ENCODE results near the gene CTNNA3. TPM values are rescaled to one million over a fixed set of nuclear protein-coding genes. Genes with fewer than 3 reads are reported as not detected.

Gene CTNNA3
- total RNA-seq, 1 donor from 2014 or later = not detected

DNA sequence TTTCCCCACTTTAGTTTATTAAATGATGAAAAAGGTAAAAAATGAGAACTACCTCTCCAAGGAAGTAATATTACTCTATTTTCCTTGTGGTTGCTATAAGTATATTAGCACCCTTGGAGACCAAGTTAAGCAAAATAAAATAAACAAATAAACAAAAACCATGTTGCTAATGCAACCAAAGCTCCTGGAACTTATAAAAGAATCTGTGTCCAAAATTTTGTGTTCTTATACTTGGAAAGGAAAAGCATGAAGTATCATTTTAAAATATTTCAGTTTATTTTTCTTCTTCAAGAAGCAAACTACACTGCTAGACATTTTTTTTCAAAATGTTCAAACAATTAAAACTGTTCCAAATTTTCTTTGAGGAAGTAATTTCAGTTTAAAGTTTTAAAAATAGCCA lies 1212.0 kb downstream of the CTNNA3 start:
- H3K27me3 ChIP-seq (ENCODE audit: control insufficient read depth, insufficient read depth, low read length) = no peaks in the 10 kb centered on the region
- no peaks in the 10 kb centered on the region for H3K36me3 ChIP-seq (ENCODE audit: control insufficient read depth, insufficient read depth, low read length)
- FAIRE-seq (no peak), DNase-seq (ENCODE audit: low read depth) (no peak)
- no peak overlapping the region for H3K4me3 ChIP-seq (ENCODE audit: low read depth, low read length)
- TF ChIP-seq, protein P1, sequence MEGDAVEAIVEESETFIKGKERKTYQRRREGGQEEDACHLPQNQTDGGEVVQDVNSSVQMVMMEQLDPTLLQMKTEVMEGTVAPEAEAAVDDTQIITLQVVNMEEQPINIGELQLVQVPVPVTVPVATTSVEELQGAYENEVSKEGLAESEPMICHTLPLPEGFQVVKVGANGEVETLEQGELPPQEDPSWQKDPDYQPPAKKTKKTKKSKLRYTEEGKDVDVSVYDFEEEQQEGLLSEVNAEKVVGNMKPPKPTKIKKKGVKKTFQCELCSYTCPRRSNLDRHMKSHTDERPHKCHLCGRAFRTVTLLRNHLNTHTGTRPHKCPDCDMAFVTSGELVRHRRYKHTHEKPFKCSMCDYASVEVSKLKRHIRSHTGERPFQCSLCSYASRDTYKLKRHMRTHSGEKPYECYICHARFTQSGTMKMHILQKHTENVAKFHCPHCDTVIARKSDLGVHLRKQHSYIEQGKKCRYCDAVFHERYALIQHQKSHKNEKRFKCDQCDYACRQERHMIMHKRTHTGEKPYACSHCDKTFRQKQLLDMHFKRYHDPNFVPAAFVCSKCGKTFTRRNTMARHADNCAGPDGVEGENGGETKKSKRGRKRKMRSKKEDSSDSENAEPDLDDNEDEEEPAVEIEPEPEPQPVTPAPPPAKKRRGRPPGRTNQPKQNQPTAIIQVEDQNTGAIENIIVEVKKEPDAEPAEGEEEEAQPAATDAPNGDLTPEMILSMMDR (IDR thresholded peaks at IDR 0.05; ENCODE audit: insufficient read depth, low read length, severe bottlenecking) = no peak

GRCh38 chr10:66472156-66472555 lies 1223.8 kb downstream of the CTNNA3 start:
- DNase-seq (ENCODE audit: low read depth) = no peak
- Histone ChIP-seq H3K4me3 (ENCODE audit: low read depth, low read length) (no peak overlapping the region), H3K36me3 (ENCODE audit: control insufficient read depth, insufficient read depth, low read length) (no peaks in the 10 kb centered on the region), H3K27me3 (ENCODE audit: control insufficient read depth, insufficient read depth, low read length) (no peaks in the 10 kb centered on the region)
- FAIRE-seq = no peak
- TF ChIP-seq, protein P1 (IDR thresholded peaks at IDR 0.05; ENCODE audit: insufficient read depth, low read length, severe bottlenecking) = no peak

DNA sequence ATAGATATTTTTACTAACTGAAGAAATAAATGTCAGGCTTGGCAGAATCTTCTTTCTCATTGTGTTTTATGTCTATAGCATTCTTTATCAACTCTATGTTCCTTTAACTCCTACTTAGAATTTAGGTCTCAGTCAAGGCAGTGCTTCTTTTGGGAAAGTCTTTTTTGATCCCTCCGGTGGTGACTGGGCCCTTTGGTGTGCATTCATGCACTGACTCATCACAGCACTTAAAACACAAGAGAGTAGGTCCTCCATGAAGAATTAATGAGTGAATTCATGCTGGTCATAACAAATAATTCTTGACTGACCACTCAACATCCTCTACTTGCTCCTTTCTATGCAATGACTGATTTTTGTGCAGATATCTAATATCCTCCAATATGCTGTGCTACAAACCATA lies 1229.0 kb downstream of the CTNNA3 start:
- FAIRE-seq = no peak
- H3K27me3 ChIP-seq (ENCODE audit: control insufficient read depth, insufficient read depth, low read length) = no peaks in the 10 kb centered on the region
- peak; percentile 33 for DNase-seq (ENCODE audit: low read depth)
- no peaks in the 10 kb centered on the region for H3K36me3 ChIP-seq (ENCODE audit: control insufficient read depth, insufficient read depth, low read length)
- TF ChIP-seq, protein P1 (IDR thresholded peaks at IDR 0.05; ENCODE audit: insufficient read depth, low read length, severe bottlenecking) = no peak
- H3K4me3 ChIP-seq (ENCODE audit: low read depth, low read length) = no peak overlapping the region

- Histone ChIP-seq H3K36me3 (ENCODE audit: control insufficient read depth, insufficient read depth, low read length) (no peaks in the 10 kb centered on the region), H3K27me3 (ENCODE audit: control insufficient read depth, insufficient read depth, low read length) (no peaks in the 10 kb centered on the region), H3K4me3 (ENCODE audit: low read depth, low read length) (no peak overlapping the region)
- DNase-seq (ENCODE audit: low read depth) = peak; percentile 72
- no peak for FAIRE-seq
- TF ChIP-seq, protein P1 (IDR thresholded peaks at IDR 0.05; ENCODE audit: insufficient read depth, low read length, severe bottlenecking) = no peak
Measured at GRCh38 chr10:66466622-66467021, 1229.4 kb downstream of the CTNNA3 start.

GRCh38 chr10:66463611-66464010 lies 1232.4 kb downstream of the CTNNA3 start:
- no peak for DNase-seq (ENCODE audit: low read depth)
- TF ChIP-seq, protein P1 (IDR thresholded peaks at IDR 0.05; ENCODE audit: insufficient read depth, low read length, severe bottlenecking) = no peak
- Histone ChIP-seq H3K4me3 (ENCODE audit: low read depth, low read length) (no peak overlapping the region), H3K27me3 (ENCODE audit: control insufficient read depth, insufficient read depth, low read length) (no peaks in the 10 kb centered on the region), H3K36me3 (ENCODE audit: control insufficient read depth, insufficient read depth, low read length) (no peaks in the 10 kb centered on the region)
- FAIRE-seq = no peak

DNA sequence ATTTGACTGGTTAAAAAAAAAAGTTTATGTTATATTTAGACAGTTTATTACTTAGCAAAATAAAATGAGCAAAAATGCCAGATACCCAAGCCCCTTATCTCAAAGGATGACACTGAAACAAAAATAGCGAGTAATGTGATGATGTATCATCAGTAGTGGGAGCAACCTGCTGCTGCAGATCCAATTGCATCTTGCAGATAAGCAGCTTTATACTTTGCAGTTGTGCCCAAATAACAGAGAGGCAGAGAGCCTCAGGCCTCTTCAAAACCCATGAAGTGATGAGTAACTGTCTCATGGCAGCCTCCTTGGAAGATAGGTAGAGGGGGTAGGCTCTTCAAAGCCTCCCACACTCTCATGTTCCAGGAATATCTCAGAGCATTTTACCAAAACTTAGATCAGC lies 1238.4 kb downstream of the CTNNA3 start:
- no peak overlapping the region for H3K4me3 ChIP-seq (ENCODE audit: low read depth, low read length)
- no peak for FAIRE-seq
- H3K27me3 ChIP-seq (ENCODE audit: control insufficient read depth, insufficient read depth, low read length) = no peaks in the 10 kb centered on the region
- H3K36me3 ChIP-seq (ENCODE audit: control insufficient read depth, insufficient read depth, low read length) = no peaks in the 10 kb centered on the region
- DNase-seq (ENCODE audit: low read depth) = no peak
- TF ChIP-seq, protein P1 (IDR thresholded peaks at IDR 0.05; ENCODE audit: insufficient read depth, low read length, severe bottlenecking) = no peak
